Fibroblast of skin of scalp (primary cell): Measurements from ENCODE around the gene ZNF844. TPM values are rescaled to one million over a fixed set of nuclear protein-coding genes. Genes with fewer than 3 reads are reported as not detected.
"Not testable (repeated sequence)": the region's sequence is repeated elsewhere in the genome, so short reads cannot be mapped to it uniquely, and the experiment has no call there.

Experiments
- DNase-seq: peaks from one replicate; pipeline ENCODE4 v3.0.0-alpha.2; 2013
- polyA plus RNA-seq, 2 experiments: library from polyadenylated mRNA; unstranded; fragments of 120-200 nt; gene quantifications; one replicate each; pipeline ENCODE4 v1.2.1, GENCODE V29; 2013; ENCODE audit not compliant: insufficient read length in 2 of 2

Gene ZNF844
- polyA plus RNA-seq (2013, experiment 1 of 2; ENCODE audit: insufficient read length) = 3.5 TPM
- 4.6 TPM for polyA plus RNA-seq (2013, experiment 2 of 2; ENCODE audit: insufficient read length)

DNA sequence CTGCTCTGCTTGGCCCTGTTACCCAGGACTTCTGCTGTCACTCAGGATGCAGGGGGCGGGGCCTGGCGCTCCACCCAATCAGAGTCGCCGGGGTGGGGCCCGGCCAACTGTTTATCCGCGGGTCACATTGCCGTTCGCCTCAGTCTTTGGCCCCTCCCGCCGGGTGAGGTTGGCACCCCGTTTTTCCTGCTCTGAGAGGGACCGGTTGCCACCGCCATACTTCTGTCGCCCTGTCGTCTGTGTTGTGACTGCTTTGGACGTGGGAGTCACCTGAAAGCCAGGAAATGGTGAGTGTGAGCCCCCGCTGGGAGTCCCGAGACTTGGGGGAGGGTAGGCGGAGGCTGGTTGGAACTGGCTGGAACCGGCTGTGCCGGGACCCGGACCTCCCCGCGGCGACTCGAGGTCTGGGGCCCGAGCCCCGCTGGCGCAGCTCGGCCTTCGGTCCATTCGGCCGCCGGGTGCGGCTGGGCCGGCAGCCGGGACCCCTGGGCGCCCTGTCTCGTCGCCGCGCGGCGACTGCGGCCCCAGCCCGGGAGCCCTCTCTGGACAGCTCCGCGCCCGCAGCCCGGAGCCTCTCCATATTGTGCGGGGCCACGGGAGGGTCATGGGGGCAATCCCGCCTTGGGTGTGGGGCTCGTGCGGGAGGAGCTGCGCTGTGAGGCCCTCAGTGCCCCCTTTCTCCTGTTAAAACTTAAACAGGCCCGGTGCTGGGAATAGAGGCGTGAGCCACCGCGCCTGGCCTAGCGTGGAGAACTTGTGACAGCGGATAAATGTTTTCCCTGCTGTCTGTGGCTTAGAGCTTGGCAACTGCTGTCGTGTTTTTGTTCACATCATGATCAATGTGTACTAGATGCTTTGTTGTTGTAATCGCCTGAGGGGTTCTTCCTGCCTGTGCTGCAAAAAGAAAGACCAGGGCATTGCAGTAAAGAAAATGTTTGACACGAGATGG, at the start of gene ZNF844:
ZNF844 (plus strand) TSS at position 142 of the 949 bp plus-strand sequence; CDS start at position 285, 143 bp downstream.
- DNase-seq = peak; percentile 85

- no peak for DNase-seq
Observed at GRCh38 chr19:12015015-12015752, 49.3 kb upstream of the ZNF844 start.

- peak; percentile 21 for DNase-seq
Observed at GRCh38 chr19:12015753-12016116, 48.8 kb upstream of the ZNF844 start.

- DNase-seq = no peak
Observed at GRCh38 chr19:12034198-12034597, 30.3 kb upstream of the ZNF844 start.

- no peak for DNase-seq
Observed at GRCh38 chr19:12034620-12035019, 29.9 kb upstream of the ZNF844 start.

GRCh38 chr19:12035220-12036172, 29.0 kb upstream of the ZNF844 start, which contains the start of gene ZNF433:
TSS of gene ZNF433 (minus strand) at chr19:12035679. CDS start at chr19:12035539, 140 bp downstream.
- peak; percentile 85 for DNase-seq

DNA sequence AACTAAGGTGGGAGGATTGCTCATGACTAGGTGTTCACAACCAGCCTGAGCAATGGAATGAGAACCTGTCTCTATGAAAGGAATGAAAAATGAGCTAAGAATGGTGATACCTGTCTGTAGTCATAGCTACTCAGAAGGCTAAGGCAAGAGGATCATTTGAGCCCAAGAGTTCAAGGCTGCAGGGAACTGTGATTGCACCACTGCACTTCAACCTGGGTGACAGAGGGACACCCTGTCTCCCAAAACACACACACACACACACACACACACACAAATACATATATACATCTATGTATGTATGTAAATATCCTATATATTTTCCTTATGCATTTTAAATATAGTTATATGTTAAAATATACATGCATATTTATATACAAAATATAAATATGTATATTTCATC, 21.6 kb upstream of the ZNF844 start:
- no peak for DNase-seq

DNA sequence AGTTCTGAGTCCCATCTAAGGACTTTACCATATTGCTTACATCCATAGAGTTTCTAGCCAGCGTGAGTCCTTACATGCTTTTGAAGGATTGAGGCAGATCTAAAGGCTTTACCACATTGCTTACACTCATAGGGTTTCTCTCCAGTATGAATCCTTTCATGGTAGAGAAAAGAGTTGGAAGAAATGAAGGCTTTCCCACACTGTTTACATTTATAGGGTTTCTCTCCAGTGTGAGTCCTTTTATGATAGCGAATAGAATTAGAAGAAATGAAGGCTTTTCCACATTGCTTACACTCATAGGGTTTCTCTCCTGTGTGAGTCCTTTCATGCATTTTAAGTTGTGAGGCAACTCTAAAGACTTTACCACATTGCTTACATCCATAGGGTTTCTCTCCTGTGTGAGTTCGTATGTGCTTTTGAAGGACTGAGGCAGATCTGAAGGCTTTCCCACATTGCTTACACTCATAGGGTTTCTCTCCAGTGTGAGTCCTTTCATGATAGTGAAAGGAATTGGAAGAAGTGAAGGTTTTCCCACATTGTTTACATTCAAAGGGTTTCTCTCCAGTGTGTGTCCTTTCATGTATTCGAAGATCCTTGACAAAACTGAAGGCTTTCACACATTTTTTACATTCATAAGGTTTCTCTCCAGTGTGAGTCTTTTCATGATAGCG, 20.6 kb upstream of the ZNF844 start:
- no peak for DNase-seq

DNA sequence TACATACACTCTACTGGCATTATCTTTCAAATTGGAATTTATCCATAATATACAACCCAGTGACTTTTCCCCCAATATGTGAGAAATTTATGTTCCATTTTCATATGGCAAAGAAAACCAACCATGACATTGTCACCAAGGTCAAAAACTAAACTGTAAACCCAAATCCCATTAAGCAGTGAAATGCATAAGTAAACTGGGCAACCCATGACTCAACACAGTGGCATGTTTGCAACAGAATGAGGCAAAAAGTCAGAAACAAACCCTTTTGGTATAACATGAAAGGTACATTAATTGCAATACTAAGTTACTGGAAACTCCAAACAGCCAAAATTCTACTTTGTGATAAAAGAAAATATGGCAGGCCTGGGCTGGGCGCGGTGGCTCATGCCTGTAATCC, 16.7 kb upstream of the ZNF844 start:
- DNase-seq = no peak

DNA sequence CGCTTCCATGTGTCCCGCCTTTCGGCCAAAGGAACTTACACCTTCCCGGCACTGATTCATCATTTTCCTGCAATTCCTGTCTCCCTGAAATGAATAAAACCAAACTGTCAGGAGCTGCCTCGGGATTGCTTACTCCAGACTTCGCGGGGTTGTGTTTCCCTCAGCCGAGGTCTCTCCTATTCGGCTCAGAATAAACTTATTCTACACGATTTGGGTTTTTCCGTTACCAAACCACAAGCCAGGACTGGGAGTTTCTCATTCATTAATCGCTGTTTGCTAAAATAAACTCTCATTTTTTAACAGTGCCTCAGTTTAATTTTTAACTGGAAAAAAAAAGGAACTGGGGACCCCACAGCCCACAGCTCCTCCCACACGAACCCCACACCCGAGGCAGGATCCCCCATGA, 12.4 kb upstream of the ZNF844 start:
- no peak for DNase-seq

DNA sequence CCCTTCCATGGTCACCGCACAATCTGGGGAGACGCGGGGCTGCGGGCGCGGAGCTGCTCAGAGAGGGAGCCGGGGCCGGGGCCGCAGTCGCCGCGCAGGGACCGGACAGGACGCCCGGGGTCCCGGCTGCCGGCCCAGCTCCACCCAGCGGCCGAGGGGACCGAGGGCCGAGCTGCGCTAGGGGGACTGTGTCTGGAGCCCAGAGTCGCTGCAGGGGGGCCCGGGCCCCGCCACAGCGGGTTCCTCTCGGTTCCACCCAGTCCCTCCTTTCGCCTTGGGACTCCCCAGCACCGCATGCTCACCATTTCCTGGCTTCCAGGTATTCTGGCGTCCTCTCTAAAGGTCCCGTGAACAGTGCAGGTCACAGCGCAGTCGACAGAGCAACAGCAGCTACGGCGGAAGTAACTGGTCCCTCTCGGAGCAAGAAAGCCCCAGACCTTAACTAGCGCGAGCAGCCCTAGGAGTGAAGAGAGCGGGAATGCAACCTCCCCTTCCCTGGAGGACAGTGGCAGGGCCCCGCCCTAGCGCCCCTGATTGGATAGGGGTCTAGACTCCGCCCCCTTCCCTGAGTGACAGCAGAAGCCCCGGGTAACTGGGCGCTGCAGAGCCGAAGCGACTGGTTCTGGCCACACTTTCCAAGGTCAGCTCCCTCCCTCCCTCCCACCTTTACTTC, 11.9 kb upstream of the ZNF844 start, which contains the start of gene ZNF878:
ZNF878 (minus strand) TSS at position 465 of the 673 bp plus-strand sequence; CDS start at position 305, 160 bp downstream.
- peak; percentile 91 for DNase-seq

GRCh38 chr19:12055784-12056183, 8.7 kb upstream of the ZNF844 start:
- no peak for DNase-seq

DNA sequence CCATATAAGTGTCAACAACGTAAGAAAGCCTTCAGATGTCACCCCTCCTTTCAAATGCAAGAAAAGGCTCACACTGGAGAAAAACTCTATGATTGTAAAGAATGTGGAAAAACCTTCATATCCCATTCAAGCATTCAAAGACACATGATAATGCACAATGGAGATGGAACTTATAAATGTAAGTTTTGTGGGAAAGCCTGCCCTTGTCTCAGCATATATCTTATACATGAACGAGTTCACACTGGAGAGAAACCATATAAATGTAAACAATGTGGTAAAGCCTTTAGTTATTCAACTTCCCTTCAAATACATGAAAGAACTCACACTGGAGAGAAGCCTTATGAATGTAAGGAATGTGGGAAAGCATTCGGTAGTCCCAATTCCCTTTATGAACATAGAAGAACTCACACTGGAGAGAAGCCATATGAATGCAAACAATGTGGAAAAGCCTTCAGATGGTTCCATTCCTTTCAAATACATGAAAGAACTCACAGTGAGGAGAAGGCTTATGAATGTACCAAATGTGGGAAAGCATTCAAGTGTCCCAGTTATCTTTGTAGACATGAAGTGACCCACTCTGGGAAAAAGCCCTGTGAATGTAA, 11.1 kb downstream of the ZNF844 start:
- no peak for DNase-seq

DNA sequence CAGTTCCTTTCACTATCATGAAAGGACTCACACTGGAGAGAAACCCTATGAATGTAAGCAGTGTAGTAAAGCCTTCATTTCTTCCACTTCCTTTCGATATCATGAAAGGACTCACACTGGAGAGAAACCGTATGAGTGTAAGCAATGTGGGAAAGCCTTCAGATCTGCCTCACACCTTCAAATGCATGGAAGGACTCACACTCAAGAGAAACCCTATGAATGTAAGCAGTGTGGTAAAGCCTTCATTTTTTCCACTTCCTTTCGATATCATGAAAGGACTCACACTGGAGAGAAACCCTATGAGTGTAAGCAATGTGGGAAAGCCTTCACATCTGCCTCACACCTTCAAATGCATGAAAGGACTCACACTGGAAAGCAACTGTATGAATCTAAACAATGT, 11.8 kb downstream of the ZNF844 start:
- DNase-seq = not testable (repeated sequence)

DNA sequence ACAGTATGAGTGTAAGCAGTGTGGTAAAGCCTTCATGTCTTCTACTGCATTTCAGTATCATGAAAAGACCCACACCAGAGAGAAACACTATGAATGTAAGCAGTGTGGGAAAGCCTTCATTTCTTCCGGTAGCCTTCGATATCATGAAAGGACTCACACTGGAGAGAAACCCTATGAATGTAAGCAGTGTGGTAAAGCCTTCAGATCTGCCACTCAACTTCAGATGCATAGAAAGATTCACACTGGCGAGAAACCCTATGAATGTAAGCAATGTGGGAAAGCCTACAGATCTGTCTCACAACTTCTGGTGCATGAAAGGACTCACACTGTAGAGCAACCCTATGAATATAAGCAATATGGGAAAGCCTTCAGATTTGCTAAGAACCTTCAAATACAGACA, 12.8 kb downstream of the ZNF844 start:
- no peak for DNase-seq

GRCh38 chr19:12083336-12083735, 18.8 kb downstream of the ZNF844 start:
- not testable (repeated sequence) for DNase-seq

GRCh38 chr19:12085074-12085818, 20.7 kb downstream of the ZNF844 start:
- no peak for DNase-seq

DNA sequence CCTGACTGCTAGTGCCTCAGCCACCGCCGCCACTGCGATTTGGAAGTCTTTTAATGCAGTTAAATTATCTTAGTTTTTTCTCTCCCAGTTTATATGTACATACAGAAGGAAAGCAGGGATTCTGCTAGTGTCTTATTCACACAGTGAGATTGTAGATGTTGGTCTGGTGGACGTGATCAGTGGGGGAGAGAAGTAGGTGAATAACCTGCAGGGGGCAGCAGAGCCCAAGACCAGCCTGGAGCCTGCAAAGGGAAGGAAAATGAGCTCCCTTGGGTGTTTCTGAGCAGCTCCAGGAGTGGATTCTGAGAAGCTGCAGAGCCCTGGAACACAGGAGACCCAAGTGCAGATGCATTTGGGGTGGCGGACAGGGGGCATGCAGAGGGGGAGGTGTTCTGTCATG, 26.3 kb downstream of the ZNF844 start:
- peak; percentile 52 for DNase-seq

- DNase-seq = peak; percentile 92
Observed at GRCh38 chr19:12092065-12092867, 27.7 kb downstream of the ZNF844 start.
